Gastrocnemius medialis (tissue), 4 donors: ENCODE measurements around the gene CCDC85C.

ENCODE experiments used
- CTCF ChIP-seq, 5 experiments: fragments of 450-650 bp in 3 of 5; fragments of 200-600 bp in 2 of 5; sonication (generic) in 2 of 5; IDR thresholded peaks in 4 of 5; conservative IDR thresholded peaks in 1 of 5; 1 replicate in 4 of 5; 2 replicates in 1 of 5; pipeline ENCODE4 v1.5.1; 2016 to 2019; ENCODE audit warnings: antibody characterized with exemption in 5 of 5, mild to moderate bottlenecking in 3 of 5, moderate library complexity in 3 of 5
- POLR2A ChIP-seq, 2 donors: fragments of 450-650 bp; IDR thresholded peaks; one replicate each; pipeline ENCODE4 v1.6.1; 2017; ENCODE audit warnings: antibody characterized with exemption in 2 of 2, mild to moderate bottlenecking in 2 of 2, moderate library complexity in 2 of 2

GRCh38 chr14:99587460-99588278, 16.3 kb downstream of the CCDC85C start:
- no peak for TF ChIP-seq CTCF (IDR thresholded peaks at IDR 0.05 in 4 of 5, conservative IDR thresholded peaks at IDR 0.05 in 1 of 5)
- TF ChIP-seq POLR2A (IDR thresholded peaks at IDR 0.05), result no peak
